Measurements from ENCODE around the gene OR9G1. TPM values are rescaled to one million over a fixed set of nuclear protein-coding genes. Genes with fewer than 3 reads are reported as not detected.
"Not testable (repeated sequence)": the region's sequence is repeated elsewhere in the genome, so short reads cannot be mapped to it uniquely, and the experiment has no call there.

OR9G1 gene, protein sequence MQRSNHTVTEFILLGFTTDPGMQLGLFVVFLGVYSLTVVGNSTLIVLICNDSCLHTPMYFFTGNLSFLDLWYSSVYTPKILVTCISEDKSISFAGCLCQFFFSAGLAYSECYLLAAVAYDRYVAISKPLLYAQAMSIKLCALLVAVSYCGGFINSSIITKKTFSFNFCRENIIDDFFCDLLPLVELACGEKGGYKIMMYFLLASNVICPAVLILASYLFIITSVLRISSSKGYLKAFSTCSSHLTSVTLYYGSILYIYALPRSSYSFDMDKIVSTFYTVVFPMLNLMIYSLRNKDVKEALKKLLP
- total RNA-seq = not detected in 2 replicates

DNA sequence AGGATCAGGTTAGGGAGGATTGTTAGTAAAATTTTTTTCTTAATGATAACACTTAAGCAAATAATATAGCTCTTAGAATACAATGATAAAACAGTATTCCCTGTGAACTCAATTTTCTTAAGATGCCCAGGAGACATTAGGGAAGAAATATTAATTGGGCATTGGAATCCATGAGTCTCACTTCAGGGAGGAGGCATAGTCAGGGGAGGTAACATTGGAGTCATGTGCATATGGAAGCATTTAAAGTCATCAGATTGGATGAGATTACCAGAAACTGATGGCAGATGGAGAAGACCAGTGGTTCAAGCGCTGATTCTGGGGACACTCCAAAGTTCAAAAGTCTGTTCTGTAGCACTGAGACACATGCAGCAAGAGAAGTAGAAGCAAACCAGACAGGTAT, at the start of gene OR9G1:
OR9G1 (plus strand) TSS at position 301 of the 400 bp plus-strand sequence. CDS start 1,293 bp downstream, outside the sequence.
- intact Hi-C loops (cut with micrococcal nuclease) = no loop called here

DNA sequence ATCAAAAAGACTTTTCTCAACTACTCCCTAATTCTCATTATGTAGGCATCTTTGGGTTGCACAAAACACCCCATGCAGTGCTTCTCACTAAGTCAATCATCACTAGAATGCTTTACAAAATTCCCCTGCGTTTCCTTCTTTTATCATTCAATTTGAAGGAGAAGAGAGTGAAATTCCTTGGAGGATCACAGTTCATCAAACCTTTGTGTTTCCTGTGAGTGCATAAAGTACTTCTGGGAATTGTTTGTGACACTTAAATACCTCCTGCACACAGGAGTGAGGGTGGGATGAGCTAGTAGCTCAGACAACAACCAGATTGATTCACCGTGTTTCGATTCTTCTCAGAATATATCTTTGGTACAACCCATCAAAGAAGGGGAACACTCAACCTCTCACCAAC, 39.1 kb upstream of the OR9G1 start:
- intact Hi-C loops (cut with micrococcal nuclease) = no loop called here

DNA sequence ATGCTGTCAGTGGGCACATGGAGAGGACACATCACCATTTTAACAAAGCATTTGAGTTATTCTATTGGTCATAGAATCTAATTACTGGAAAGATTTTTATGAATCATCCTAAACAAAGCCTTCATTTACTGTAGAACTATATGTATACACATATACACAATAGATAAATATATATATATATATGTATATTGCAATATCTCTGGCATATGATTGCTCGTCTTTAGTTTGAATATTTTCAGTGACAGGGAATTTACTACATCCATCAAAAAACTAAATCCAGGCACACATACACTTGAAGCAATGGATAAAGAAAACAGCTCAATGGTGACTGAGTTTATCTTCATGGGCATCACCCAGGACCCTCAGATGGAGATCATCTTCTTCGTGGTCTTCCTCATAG, 35.5 kb upstream of the OR9G1 start, which contains the start of gene OR5AR1:
OR5AR1 (plus strand) TSS at position 301 of the 400 bp plus-strand sequence; CDS start at position 301, 0 bp downstream.
- intact Hi-C loops (cut with micrococcal nuclease) = no loop called here

DNA sequence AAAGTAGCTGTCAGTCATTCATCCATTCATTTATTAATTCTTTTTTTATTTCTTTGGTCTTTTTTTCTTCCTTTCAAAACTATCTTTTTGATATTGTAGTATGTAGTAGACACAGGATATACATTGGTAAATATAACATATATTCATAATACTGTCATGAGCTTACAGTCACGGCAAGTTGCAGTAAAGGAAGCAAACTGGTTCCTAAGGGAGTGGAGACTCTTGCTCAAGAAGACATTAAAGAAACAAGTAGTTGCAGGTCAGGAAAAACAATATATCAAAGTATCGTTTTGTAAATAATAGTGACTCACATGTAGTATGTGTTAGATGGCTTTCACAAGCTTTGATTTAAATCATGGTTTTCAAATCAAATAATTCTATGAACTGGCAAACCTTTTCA, 27.9 kb upstream of the OR9G1 start:
- intact Hi-C loops (cut with micrococcal nuclease) = no loop called here

DNA sequence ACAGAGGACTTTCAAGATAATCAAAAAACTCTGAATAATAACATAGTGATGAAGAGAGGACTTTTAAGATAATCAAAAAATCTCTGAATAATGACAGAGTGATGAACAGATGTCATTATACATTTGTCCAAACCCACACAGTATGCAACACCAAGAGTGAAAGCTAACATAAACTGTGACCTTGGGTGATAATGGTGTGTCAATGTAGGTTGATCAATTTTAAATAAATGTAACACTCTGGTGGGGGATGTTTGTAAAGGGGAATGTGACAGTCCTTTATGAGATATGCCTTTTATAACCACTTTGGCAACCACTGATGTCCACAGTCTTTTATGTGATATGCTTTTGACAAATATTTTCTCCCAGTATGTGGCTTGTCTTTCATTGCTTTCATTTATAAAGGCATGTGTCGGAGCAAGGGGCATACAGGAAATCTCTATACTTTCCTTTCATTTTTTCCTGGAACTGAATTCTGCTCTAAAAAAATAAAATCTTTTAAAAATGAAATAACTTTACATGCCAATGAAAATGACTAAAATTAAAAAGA, 10.3 kb upstream of the OR9G1 start:
- intact Hi-C loops (cut with micrococcal nuclease) = no loop called here

DNA sequence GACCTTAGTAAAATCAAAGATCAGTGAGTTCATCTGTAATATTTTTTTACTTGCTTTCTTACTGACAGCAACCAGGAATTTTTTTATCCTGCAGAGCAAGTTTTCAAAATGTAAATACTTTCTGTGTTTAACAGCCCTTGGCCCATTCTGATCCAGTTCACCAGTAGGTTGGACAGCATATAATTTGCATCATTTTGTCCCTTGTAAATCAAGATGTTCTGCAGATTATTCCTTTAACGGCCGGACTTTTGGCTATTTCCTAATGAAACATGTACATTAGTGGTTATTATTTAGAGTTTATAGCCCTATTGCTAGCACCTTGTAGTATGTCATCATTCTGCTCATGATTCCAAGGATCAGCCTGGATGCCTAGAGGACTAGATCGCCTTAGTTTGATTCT, 7.7 kb upstream of the OR9G1 start:
- intact Hi-C loops (cut with micrococcal nuclease) = not testable (repeated sequence)

DNA sequence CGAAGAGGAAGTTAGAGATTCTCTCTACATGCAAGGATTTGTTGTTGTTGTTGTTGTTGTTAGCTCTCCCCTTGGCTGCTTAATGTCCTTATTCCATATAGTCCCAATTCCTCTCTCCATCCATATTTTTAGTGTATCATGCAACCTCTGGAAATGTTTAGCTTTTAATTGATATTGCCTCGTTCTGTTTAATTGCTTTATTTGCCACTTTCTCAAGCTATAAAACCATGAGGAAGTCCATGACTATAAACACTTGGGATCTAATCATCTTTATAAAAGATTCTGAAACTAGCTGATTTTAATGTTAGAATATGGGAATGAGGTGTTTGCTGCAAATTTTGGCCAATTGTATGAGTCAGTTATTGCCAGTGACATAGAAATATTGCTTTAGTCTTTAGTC, 5.5 kb upstream of the OR9G1 start:
- intact Hi-C loops (cut with micrococcal nuclease) = no loop called here

DNA sequence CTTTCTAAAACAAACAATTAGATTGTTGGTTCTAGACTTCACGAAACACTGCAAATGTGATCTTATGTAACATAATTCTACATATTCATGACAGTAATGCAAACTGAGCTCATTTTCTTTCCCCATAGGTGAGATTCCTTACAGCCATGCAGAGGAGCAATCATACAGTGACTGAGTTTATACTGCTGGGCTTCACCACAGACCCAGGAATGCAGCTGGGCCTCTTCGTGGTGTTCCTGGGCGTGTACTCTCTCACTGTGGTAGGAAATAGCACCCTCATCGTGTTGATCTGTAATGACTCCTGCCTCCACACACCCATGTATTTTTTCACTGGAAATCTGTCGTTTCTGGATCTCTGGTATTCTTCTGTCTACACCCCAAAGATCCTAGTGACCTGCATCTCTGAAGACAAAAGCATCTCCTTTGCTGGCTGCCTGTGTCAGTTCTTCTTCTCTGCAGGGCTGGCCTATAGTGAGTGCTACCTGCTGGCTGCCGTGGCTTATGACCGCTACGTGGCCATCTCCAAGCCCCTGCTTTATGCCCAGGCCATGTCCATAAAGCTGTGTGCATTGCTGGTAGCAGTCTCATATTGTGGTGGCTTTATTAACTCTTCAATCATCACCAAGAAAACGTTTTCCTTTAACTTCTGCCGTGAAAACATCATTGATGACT, 1.5 kb downstream of the OR9G1 start:
- intact Hi-C loops (cut with micrococcal nuclease) = no loop called here

DNA sequence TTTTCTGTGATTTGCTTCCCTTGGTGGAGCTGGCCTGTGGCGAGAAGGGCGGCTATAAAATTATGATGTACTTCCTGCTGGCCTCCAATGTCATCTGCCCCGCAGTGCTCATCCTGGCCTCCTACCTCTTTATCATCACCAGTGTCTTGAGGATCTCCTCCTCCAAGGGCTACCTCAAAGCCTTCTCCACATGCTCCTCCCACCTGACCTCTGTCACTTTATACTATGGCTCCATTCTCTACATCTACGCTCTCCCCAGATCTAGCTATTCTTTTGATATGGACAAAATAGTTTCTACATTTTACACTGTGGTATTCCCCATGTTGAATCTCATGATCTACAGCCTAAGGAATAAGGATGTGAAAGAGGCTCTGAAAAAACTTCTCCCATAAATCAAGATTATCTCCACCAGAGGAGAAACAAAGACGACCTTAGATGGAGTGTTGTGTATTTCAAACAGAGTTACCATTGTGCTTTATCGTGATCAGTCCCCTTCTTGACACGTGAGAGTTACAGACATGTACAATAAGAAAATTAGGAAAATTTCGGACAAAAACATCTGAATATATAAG, 2.1 kb downstream of the OR9G1 start:
- intact Hi-C loops (cut with micrococcal nuclease) = no loop called here

DNA sequence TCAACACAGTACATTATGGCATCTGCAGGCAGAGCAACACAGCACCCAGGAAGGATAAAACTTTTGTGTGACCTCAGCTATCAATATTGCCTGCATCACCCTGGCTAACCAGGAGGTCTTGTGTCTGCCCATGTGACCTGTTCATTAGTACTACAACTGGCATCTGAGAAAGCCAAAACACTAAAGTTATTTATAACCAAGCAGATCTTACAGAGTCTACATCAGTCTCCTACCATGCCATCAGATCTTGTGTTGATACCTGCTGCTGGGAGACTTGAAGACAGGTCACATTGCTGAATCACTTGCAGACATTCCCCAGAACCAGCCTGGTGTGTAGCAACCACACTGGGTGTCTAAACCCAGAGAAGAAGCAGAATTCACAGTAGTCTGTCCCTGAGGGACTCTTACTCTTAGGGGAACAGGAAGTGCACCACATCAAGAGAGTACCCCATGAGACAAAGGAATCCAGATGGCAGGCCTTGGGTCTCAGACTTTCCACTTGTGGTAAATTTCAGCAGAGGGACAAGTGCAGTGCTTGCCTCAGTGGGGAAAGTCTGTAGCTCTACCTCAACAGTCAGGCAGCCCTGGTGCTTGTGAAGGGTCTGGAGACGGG, 7.0 kb downstream of the OR9G1 start:
- intact Hi-C loops (cut with micrococcal nuclease) = no loop called here

DNA sequence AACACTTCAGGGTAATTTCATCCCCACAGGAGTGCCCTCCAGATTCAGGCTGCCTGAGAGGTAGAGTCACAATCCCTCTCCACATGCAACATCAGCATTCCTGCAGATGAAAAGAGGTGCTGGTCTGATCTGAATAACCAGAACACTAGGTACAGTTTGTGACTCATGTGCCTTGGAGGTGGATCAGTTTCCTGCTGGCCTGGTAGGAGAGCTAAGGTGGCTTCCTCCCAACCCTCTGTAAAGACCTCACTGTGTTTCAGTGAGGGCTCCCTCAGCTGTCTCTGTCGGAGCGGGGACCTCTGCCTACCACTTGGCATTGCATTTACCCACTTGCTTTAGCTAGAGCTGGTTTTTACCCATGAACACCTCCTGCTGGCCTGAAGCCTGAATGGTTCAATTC, 7.6 kb downstream of the OR9G1 start:
- intact Hi-C loops (cut with micrococcal nuclease) = no loop called here

DNA sequence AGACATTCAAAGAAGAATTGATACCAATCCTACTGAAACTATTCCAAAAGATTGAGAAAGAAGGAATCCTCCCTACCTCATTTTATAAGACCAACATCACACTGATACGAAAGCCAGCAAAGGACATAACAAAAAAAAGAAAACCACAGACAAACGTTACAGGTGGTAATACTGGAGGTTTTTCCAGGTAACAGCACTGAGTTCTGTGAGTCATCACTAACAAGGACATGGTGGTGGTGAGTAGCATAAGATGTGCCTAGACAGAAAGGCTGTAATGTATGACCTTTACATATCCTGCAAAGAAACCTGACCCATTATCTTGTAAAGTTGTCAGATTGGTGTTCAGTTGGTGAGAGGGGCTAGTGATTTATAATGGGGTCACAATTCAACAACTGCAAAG, 15.3 kb downstream of the OR9G1 start:
- intact Hi-C loops (cut with micrococcal nuclease) = no loop called here

DNA sequence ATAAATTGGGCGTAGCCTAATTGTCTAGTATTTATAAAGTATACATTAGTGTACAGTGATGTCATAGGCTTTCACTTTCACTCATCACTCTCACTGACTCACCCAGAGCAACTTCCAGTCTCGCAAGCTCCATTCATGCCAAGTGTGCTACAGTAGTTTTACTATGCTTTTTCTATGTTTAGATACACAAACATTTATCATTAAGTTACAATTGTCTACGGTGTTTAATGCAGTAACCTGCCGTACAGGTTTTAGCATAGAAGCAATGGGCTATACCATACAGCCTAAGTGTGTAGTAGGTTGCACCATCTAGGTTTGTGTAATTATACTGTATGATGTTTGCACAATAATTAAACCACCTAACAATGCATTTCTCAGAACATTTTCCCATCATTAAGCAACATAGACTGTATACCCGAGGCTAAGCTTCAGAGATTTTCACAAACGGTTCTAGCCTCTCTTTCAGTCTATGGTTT, 17.5 kb downstream of the OR9G1 start:
- intact Hi-C loops (cut with micrococcal nuclease) = no loop called here

DNA sequence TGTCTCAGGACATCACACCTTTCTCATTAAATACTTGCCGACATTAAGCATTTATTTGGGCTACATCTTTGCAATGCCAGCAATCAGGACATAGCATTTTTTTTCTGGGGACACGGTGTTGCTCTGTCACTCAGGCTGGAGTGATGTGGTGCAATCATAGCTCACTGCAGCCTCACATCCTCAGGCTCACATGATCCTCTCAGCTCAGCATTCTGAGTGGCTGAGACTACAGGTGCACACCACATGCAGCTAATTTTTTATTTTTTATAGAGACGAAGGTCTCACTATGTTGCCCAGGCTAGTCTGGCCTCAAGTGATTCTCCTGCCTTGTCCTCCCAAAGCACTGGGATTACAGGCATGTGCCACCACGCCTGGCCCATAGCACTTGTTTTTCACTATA, 21.6 kb downstream of the OR9G1 start:
- intact Hi-C loops (cut with micrococcal nuclease) = no loop called here

DNA sequence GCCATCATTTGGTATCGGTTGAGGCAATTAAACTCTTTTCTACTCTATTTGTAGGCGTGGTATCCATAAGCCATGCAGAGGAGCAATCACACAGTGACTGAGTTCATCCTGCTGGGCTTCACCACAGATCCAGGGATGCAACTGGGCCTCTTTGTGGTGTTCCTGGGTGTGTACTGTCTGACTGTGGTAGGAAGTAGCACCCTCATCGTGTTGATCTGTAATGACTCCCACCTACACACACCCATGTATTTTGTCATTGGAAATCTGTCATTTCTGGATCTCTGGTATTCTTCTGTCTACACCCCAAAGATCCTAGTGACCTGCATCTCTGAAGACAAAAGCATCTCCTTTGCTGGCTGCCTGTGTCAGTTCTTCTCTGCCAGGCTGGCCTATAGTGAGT, 41.2 kb downstream of the OR9G1 start:
- intact Hi-C loops (cut with micrococcal nuclease) = no loop called here

DNA sequence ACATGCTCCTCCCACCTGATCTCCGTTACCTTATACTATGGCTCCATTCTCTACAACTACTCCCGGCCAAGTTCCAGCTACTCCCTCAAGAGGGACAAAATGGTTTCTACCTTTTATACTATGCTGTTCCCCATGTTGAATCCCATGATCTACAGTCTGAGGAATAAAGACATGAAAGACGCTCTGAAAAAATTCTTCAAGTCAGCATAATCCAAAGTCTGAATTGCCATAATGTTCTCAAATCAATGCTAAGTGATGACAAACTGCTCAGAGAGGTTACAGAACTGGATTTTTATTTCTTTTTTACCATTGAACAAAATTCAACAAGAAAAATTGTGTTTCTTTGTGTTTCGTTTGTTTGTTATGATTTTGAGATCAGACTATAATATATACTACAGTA, 42.0 kb downstream of the OR9G1 start:
- intact Hi-C loops (cut with micrococcal nuclease) = no loop called here

DNA sequence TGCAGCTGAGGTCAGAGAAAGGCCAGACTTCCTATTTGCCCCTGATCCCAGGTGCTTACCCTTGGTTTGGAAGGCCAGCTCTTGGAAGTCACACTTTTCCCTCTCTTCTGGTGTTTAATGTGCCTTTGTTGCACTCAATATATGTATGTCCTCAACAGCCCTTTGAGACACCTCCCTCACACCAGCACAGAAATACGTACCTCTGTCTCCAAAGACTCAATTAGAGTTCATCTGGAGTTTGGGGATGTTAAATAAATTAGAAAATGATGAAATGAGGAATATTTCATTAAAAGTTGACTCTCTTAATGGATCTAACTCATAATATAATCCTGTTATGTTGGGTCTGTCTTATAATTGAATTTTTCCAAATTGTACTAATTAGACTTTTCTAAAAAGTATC, 49.7 kb downstream of the OR9G1 start, which contains the start of gene OR9G4:
OR9G4 (minus strand) TSS at position 101 of the 400 bp plus-strand sequence. CDS start 4,931 bp downstream, outside the sequence.
- intact Hi-C loops (cut with micrococcal nuclease) = no loop called here

DNA sequence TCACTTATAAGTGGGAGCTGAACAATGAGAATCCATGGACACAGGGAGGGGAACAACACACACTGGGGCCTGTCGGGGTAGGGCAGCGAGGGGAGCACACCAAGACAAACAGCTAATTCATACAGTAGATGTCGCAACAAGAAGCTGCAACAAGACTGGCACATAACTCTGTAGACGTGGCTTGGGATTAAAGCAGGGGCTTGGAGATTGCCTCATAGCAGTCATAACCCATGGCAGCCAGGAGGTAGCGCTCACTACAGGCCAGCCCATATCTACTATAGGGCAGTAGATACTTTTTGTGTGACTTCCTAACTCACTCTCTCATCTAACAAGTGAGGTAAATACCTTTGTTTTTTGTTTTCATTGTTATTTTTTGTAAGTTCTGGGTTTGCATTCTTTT, 51.3 kb downstream of the OR9G1 start:
- intact Hi-C loops (cut with micrococcal nuclease) = loop anchor here (10.0 kb wide), 1 partner anchor 65 kb away; no protein-coding TSS in a partner anchor

DNA sequence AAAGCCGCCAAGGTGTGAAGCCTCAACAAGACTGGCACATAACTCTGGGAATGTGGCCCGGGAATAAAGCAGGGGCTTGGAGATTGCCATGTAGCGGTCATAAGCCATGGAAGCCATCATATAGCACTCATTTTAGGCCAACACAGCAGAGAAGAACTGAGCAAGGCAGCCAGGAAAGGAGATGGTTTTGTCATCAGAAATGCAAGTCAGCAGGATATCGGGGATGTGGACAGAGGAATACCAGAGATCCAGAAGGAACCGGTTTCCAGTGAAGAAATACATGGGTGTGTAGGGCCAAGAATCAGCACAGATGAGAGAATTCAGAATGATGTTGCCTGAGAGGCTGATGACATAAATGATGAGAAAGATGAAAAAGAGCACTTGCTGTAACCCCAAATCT, 52.6 kb downstream of the OR9G1 start:
- intact Hi-C loops (cut with micrococcal nuclease) = loop anchor here (10.0 kb wide), 1 partner anchor 63 kb away; no protein-coding TSS in a partner anchor
